Bronchial epithelial cell (primary cell): ENCODE measurements around the gene NFAT5. TPM values are rescaled to one million over a fixed set of nuclear protein-coding genes. Genes with fewer than 3 reads are reported as not detected.
"Not testable (repeated sequence)": the region's sequence is repeated elsewhere in the genome, so short reads cannot be mapped to it uniquely, and the experiment has no call there.

ENCODE experiments used
- DNase-seq: peaks from one replicate; pipeline ENCODE4 v3.0.0-alpha.2; 2010; ENCODE audit warnings: low read depth
- FAIRE-seq: peaks from 2 replicates; lab custom pipeline; 2011; peaks lifted over from hg19 to GRCh38; lab: Jason Lieb, UNC
- H3K27me3 ChIP-seq: 2 replicates; pipeline ENCODE4 v1.5.1; 2011; ENCODE audit warnings: low read length; ENCODE audit not compliant: control insufficient read depth, insufficient read depth
- H3K36me3 ChIP-seq: 2 replicates; pipeline ENCODE4 v1.5.1; 2011; ENCODE audit warnings: low read length; ENCODE audit not compliant: control insufficient read depth, insufficient read depth
- H3K4me3 ChIP-seq: 2 replicates; pipeline ENCODE4 v1.5.1; 2011; ENCODE audit warnings: mild to moderate bottlenecking, low read depth, low read length, control low read depth
- CTCF ChIP-seq: IDR thresholded peaks from 2 replicates; pipeline ENCODE4 v1.5.1; 2011; ENCODE audit warnings: mild to moderate bottlenecking, moderate library complexity, low read length, control low read depth, inconsistent platforms; ENCODE audit not compliant: insufficient read depth, severe bottlenecking
- total RNA-seq: library from RNA; depleted of rRNA; stranded (reverse); fragments of >200 nt; gene quantifications from 2 replicates; pipeline ENCODE4 v1.2.1, GENCODE V29; 2014

Gene NFAT5
- total RNA-seq, 1 donor from 2014 or later: 11.1 TPM

GRCh38 chr16:69544088-69544487, 21.7 kb upstream of the NFAT5 start:
- FAIRE-seq: no peak
- H3K36me3 ChIP-seq: no peaks in the 10 kb centered on the region
- H3K27me3 ChIP-seq: no peaks in the 10 kb centered on the region
- TF ChIP-seq CTCF: no peak
- H3K4me3 ChIP-seq: no peak overlapping the region
- no peak for DNase-seq

GRCh38 chr16:69546663-69547062, 19.1 kb upstream of the NFAT5 start:
- not testable (repeated sequence) for DNase-seq, FAIRE-seq, H3K4me3 ChIP-seq, H3K27me3 ChIP-seq, H3K36me3 ChIP-seq

- Histone ChIP-seq H3K36me3 (no peaks in the 10 kb centered on the region), H3K27me3 (no peaks in the 10 kb centered on the region), H3K4me3 (no peak overlapping the region)
- TF ChIP-seq CTCF: no peak
- DNase-seq (no peak), FAIRE-seq (no peak)
Measured at GRCh38 chr16:69553332-69553731, 12.4 kb upstream of the NFAT5 start.

- Histone ChIP-seq H3K36me3 (no peaks in the 10 kb centered on the region), H3K4me3 (no peak overlapping the region), H3K27me3 (no peaks in the 10 kb centered on the region)
- DNase-seq (no peak), FAIRE-seq (no peak)
- TF ChIP-seq CTCF: no peak
Measured at GRCh38 chr16:69554495-69554894, 11.3 kb upstream of the NFAT5 start.

- H3K27me3 ChIP-seq: no peaks in the 10 kb centered on the region
- no peak for FAIRE-seq
- TF ChIP-seq CTCF: no peak
Measured at GRCh38 chr16:69555437-69555836, 10.3 kb upstream of the NFAT5 start.

GRCh38 chr16:69555867-69556266, 9.9 kb upstream of the NFAT5 start:
- no peak for TF ChIP-seq CTCF
- no peak overlapping the region for H3K4me3 ChIP-seq
- FAIRE-seq (no peak), DNase-seq (no peak)
- H3K27me3 ChIP-seq: no peaks in the 10 kb centered on the region
- H3K36me3 ChIP-seq: no peaks in the 10 kb centered on the region

More at GRCh38 chr16:69555437-69555836, 10.3 kb upstream of the NFAT5 start:
- Histone ChIP-seq H3K4me3 (no peak overlapping the region), H3K36me3 (no peaks in the 10 kb centered on the region)
- no peak for DNase-seq
